HEK293 (cell line): ENCODE measurements around the gene RUVBL1.

Source experiments
- CTCF ChIP-seq: fragments of 450-650 bp; formaldehyde crosslinking; IDR thresholded peaks from 2 replicates; pipeline ENCODE4 v1.5.1; 2016; ENCODE audit warnings: missing biosample characterization, missing genetic modification characterization
- ZFP37 ChIP-seq: fragments of 450-650 bp; formaldehyde crosslinking; IDR thresholded peaks from 2 replicates; pipeline ENCODE4 v1.5.1; 2016; ENCODE audit warnings: missing biosample characterization, missing genetic modification characterization
- ZFP41 ChIP-seq: fragments of 450-650 bp; formaldehyde crosslinking; IDR thresholded peaks from 2 replicates; pipeline ENCODE4 v1.5.1; 2016; ENCODE audit warnings: missing biosample characterization, missing genetic modification characterization, borderline replicate concordance
- ZNF140 ChIP-seq: fragments of 450-650 bp; formaldehyde crosslinking; IDR thresholded peaks from 2 replicates; pipeline ENCODE4 v1.5.1; 2016; ENCODE audit warnings: missing biosample characterization, missing genetic modification characterization
- ZNF544 ChIP-seq: fragments of 450-650 bp; formaldehyde crosslinking; IDR thresholded peaks from 2 replicates; pipeline ENCODE4 v1.5.0; 2017; ENCODE audit warnings: missing biosample characterization, missing genetic modification characterization
- ZNF561 ChIP-seq: fragments of 450-650 bp; IDR thresholded peaks from 2 replicates; pipeline ENCODE4 v1.5.1; 2018; ENCODE audit warnings: missing biosample characterization, missing genetic modification characterization, borderline replicate concordance
- ZNF768 ChIP-seq: fragments of 450-650 bp; formaldehyde crosslinking; IDR thresholded peaks from 2 replicates; pipeline ENCODE4 v1.5.1; 2018; ENCODE audit warnings: missing biosample characterization, mild to moderate bottlenecking, missing genetic modification characterization
- TF ChIP-seq, protein P1 (sequence below): sonication (generic); formaldehyde crosslinking; IDR thresholded peaks from 2 replicates; pipeline ENCODE4 v1.8.1; 2022; ENCODE audit warnings: mild to moderate bottlenecking, moderate library complexity, missing genetic modification reagents
- TF ChIP-seq, protein P2 (sequence below): fragments of 450-650 bp; IDR thresholded peaks from 2 replicates; pipeline ENCODE4 v1.5.1; 2018; ENCODE audit warnings: missing biosample characterization, mild to moderate bottlenecking, missing genetic modification characterization

- TF ChIP-seq CTCF (no peak), ZFP41 (tag by site-specific recombination) (no peak), ZNF561 (tag by site-specific recombination) (no peak), ZFP37 (no peak), ZNF140 (no peak), ZNF544 (tag by site-specific recombination) (no peak), ZNF768 (tag by site-specific recombination) (no peak)
- TF ChIP-seq, protein P1, sequence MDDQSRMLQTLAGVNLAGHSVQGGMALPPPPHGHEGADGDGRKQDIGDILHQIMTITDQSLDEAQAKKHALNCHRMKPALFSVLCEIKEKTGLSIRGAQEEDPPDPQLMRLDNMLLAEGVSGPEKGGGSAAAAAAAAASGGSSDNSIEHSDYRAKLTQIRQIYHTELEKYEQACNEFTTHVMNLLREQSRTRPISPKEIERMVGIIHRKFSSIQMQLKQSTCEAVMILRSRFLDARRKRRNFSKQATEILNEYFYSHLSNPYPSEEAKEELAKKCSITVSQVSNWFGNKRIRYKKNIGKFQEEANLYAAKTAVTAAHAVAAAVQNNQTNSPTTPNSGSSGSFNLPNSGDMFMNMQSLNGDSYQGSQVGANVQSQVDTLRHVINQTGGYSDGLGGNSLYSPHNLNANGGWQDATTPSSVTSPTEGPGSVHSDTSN (CRISPR knock-in tag): no peak
- TF ChIP-seq, protein P2, sequence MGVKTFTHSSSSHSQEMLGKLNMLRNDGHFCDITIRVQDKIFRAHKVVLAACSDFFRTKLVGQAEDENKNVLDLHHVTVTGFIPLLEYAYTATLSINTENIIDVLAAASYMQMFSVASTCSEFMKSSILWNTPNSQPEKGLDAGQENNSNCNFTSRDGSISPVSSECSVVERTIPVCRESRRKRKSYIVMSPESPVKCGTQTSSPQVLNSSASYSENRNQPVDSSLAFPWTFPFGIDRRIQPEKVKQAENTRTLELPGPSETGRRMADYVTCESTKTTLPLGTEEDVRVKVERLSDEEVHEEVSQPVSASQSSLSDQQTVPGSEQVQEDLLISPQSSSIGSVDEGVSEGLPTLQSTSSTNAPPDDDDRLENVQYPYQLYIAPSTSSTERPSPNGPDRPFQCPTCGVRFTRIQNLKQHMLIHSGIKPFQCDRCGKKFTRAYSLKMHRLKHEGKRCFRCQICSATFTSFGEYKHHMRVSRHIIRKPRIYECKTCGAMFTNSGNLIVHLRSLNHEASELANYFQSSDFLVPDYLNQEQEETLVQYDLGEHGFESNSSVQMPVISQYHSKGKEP (tag by site-specific recombination): no peak
Observed at GRCh38 chr3:128033102-128033501, 90.5 kb downstream of the RUVBL1 start.
